Stimulated activated CD8-positive, alpha-beta memory T cell treated with anti-CD3 and anti-CD28 coated beads, Interleukin-7, amount 100 ng/mL, for 4 hours (primary cell): Measurements from ENCODE around the gene TPCN1.

Source experiments
- DNase-seq, 2 donors: peaks; one replicate each; pipeline ENCODE4 v3.0.0-alpha.2; 2020; ENCODE audit warnings: low read depth in 2 of 2

The TPCN1 gene

GRCh38 chr12:113285679-113286610, 64.7 kb downstream of the TPCN1 start:
- no peak for DNase-seq

- DNase-seq, result no peak
Observed at GRCh38 chr12:113286712-113287111, 65.4 kb downstream of the TPCN1 start.

GRCh38 chr12:113287146-113287898, 66.1 kb downstream of the TPCN1 start:
- DNase-seq, result no peak

- DNase-seq, result no peak
Observed at GRCh38 chr12:113287899-113288282, 66.6 kb downstream of the TPCN1 start.

- no peak for DNase-seq
Observed at GRCh38 chr12:113289361-113289760, 68.1 kb downstream of the TPCN1 start.

GRCh38 chr12:113290506-113290905, 69.2 kb downstream of the TPCN1 start:
- no peak for DNase-seq

- DNase-seq, result no peak
Observed at GRCh38 chr12:113291586-113291985, 70.3 kb downstream of the TPCN1 start.

- no peak for DNase-seq
Observed at GRCh38 chr12:113292091-113292490, 70.8 kb downstream of the TPCN1 start.

GRCh38 chr12:113292547-113292946, 71.3 kb downstream of the TPCN1 start:
- no peak for DNase-seq

GRCh38 chr12:113293100-113293499, 71.8 kb downstream of the TPCN1 start:
- no peak for DNase-seq

- DNase-seq, result no peak
Observed at GRCh38 chr12:113295886-113296556, 74.8 kb downstream of the TPCN1 start.

- DNase-seq, result no peak
Observed at GRCh38 chr12:113296557-113297213, 75.4 kb downstream of the TPCN1 start.

- DNase-seq, result no peak
Observed at GRCh38 chr12:113297214-113297587, 75.9 kb downstream of the TPCN1 start.

GRCh38 chr12:113297621-113298471, 76.6 kb downstream of the TPCN1 start:
- DNase-seq, result no peak

GRCh38 chr12:113298472-113298817, 77.2 kb downstream of the TPCN1 start:
- DNase-seq, result no peak

- DNase-seq, result no peak
Observed at GRCh38 chr12:113298861-113299545, 77.7 kb downstream of the TPCN1 start.

- no peak for DNase-seq
Observed at GRCh38 chr12:113299619-113300237, 78.5 kb downstream of the TPCN1 start.

GRCh38 chr12:113301811-113302210, 80.5 kb downstream of the TPCN1 start:
- DNase-seq, result no peak

GRCh38 chr12:113302466-113302865, 81.2 kb downstream of the TPCN1 start:
- no peak for DNase-seq
